NCI-H1694 treated with DMSO at 0.1 percent for 48 hours (cell line): Measurements from ENCODE around the gene CNTNAP2.
"Not testable (repeated sequence)": the region's sequence is repeated elsewhere in the genome, so short reads cannot be mapped to it uniquely, and the experiment has no call there.

ENCODE experiments used
- DNase-seq: peaks from one replicate; lab custom pipeline; 2025; lab: John Stamatoyannopoulos, UW

CNTNAP2 gene

GRCh38 chr7:148397056-148397455, 2280.5 kb downstream of the CNTNAP2 start:
- no peak for DNase-seq

GRCh38 chr7:148397551-148397950, 2280.9 kb downstream of the CNTNAP2 start:
- peak; percentile 58 for DNase-seq

GRCh38 chr7:148397985-148398384, 2281.4 kb downstream of the CNTNAP2 start:
- DNase-seq: no peak

- no peak for DNase-seq
Observed at GRCh38 chr7:148398844-148399365, 2282.3 kb downstream of the CNTNAP2 start.

- no peak for DNase-seq
Observed at GRCh38 chr7:148400101-148400500, 2283.5 kb downstream of the CNTNAP2 start.

GRCh38 chr7:148402159-148402558, 2285.6 kb downstream of the CNTNAP2 start:
- DNase-seq: peak; percentile 27

GRCh38 chr7:148403466-148403993, 2286.9 kb downstream of the CNTNAP2 start:
- no peak for DNase-seq

- DNase-seq: no peak
Observed at GRCh38 chr7:148408307-148408706, 2291.7 kb downstream of the CNTNAP2 start.

GRCh38 chr7:148410905-148411304, 2294.3 kb downstream of the CNTNAP2 start:
- DNase-seq: no peak

- DNase-seq: no peak
Observed at GRCh38 chr7:148412691-148413090, 2296.1 kb downstream of the CNTNAP2 start.

- no peak for DNase-seq
Observed at GRCh38 chr7:148419856-148420832, 2303.5 kb downstream of the CNTNAP2 start.

- DNase-seq: no peak
Observed at GRCh38 chr7:148422030-148422429, 2305.4 kb downstream of the CNTNAP2 start.

GRCh38 chr7:148426393-148426792, 2309.8 kb downstream of the CNTNAP2 start:
- not testable (repeated sequence) for DNase-seq

GRCh38 chr7:148430690-148431089, 2314.1 kb downstream of the CNTNAP2 start:
- DNase-seq: not testable (repeated sequence)

- DNase-seq: peak; percentile 39
Observed at GRCh38 chr7:148433521-148434180, 2317.1 kb downstream of the CNTNAP2 start.

GRCh38 chr7:148434181-148434757, 2317.7 kb downstream of the CNTNAP2 start:
- peak; percentile 58 for DNase-seq

- no peak for DNase-seq
Observed at GRCh38 chr7:148434887-148435286, 2318.3 kb downstream of the CNTNAP2 start.

GRCh38 chr7:148435715-148436114, 2319.1 kb downstream of the CNTNAP2 start:
- DNase-seq: no peak

- no peak for DNase-seq
Observed at GRCh38 chr7:148436135-148436534, 2319.5 kb downstream of the CNTNAP2 start.

GRCh38 chr7:148436571-148436970, 2320.0 kb downstream of the CNTNAP2 start:
- DNase-seq: no peak

GRCh38 chr7:148437043-148437442, 2320.4 kb downstream of the CNTNAP2 start:
- no peak for DNase-seq

GRCh38 chr7:148442141-148442655, 2325.6 kb downstream of the CNTNAP2 start:
- no peak for DNase-seq
